Measurements from ENCODE around the gene RAB11FIP3. TPM values are rescaled to one million over a fixed set of nuclear protein-coding genes. Genes with fewer than 3 reads are reported as not detected.

The RAB11FIP3 gene
- total RNA-seq, 1 donor from 2014 or later = 44.1 TPM

GRCh38 chr16:548586-548985 lies 123.1 kb downstream of the RAB11FIP3 start:
- no peaks in the 10 kb centered on the region for H3K9me3 ChIP-seq
- peaks cover 31% of the 10 kb centered on the region for H3K36me3 ChIP-seq
- no peaks in the 10 kb centered on the region for H3K27me3 ChIP-seq
- no peak for TF ChIP-seq CTCF (IDR thresholded peaks at IDR 0.05)
- ATAC-seq (no peak), DNase-seq (no peak)
- intact Hi-C loops (cut with DNase I) = no loop called here
- H3K4me1 ChIP-seq = no peaks in the 10 kb centered on the region
- H3K27ac ChIP-seq = no peak overlapping the region
- no peak overlapping the region for H3K4me3 ChIP-seq

- no peaks in the 10 kb centered on the region for H3K9me3 ChIP-seq
- H3K27me3 ChIP-seq = no peaks in the 10 kb centered on the region
- DNase-seq (no peak), ATAC-seq (no peak)
- no peak overlapping the region for H3K27ac ChIP-seq
- no peak for TF ChIP-seq CTCF (IDR thresholded peaks at IDR 0.05)
- no peaks in the 10 kb centered on the region for H3K4me1 ChIP-seq
- intact Hi-C loops (cut with DNase I) = no loop called here
- no peak overlapping the region for H3K4me3 ChIP-seq
- peaks cover 31% of the 10 kb centered on the region for H3K36me3 ChIP-seq
Measured at GRCh38 chr16:549544-550263, 124.3 kb downstream of the RAB11FIP3 start.

GRCh38 chr16:551210-551609 lies 125.8 kb downstream of the RAB11FIP3 start:
- peaks cover 31% of the 10 kb centered on the region for H3K36me3 ChIP-seq

GRCh38 chr16:552171-552570 lies 126.7 kb downstream of the RAB11FIP3 start:
- H3K4me3 ChIP-seq = no peak overlapping the region
- H3K27me3 ChIP-seq = no peaks in the 10 kb centered on the region
- intact Hi-C loops (cut with DNase I) = no loop called here
- ATAC-seq (no peak), DNase-seq (no peak)
- H3K27ac ChIP-seq = no peak overlapping the region
- no peaks in the 10 kb centered on the region for H3K4me1 ChIP-seq
- no peaks in the 10 kb centered on the region for H3K9me3 ChIP-seq
- TF ChIP-seq CTCF (IDR thresholded peaks at IDR 0.05) = no peak
- peaks cover 31% of the 10 kb centered on the region for H3K36me3 ChIP-seq

More at GRCh38 chr16:551210-551609, 125.8 kb downstream of the RAB11FIP3 start:
- Histone ChIP-seq H3K4me3 (no peak overlapping the region), H3K4me1 (no peaks in the 10 kb centered on the region), H3K27ac (no peak overlapping the region), H3K27me3 (no peaks in the 10 kb centered on the region), H3K9me3 (no peaks in the 10 kb centered on the region)
- no peak for DNase-seq
- TF ChIP-seq CTCF (IDR thresholded peaks at IDR 0.05) = no peak
- intact Hi-C loops (cut with DNase I) = no loop called here
- no peak for ATAC-seq

GRCh38 chr16:553601-554296 lies 128.3 kb downstream of the RAB11FIP3 start:
- Histone ChIP-seq H3K9me3 (no peaks in the 10 kb centered on the region), H3K27ac (no peak overlapping the region), H3K4me1 (no peaks in the 10 kb centered on the region), H3K36me3 (peaks cover 20% of the 10 kb centered on the region), H3K27me3 (peaks cover 3% of the 10 kb centered on the region), H3K4me3 (no peak overlapping the region)
- ATAC-seq = no peak
- no peak for TF ChIP-seq CTCF (IDR thresholded peaks at IDR 0.05)
- DNase-seq = no peak
- intact Hi-C loops (cut with DNase I) = no loop called here

All from upper lobe of right lung (tissue), 1 donor.